NB4 (cell line): ENCODE data around the gene RDH8.

ENCODE experiments used
- DNase-seq: peaks from one replicate; pipeline ENCODE4 v3.0.0; 2010; ENCODE audit warnings: low read depth
- H3K4me3 ChIP-seq: one replicate; pipeline ENCODE4 v1.5.1; 2011; ENCODE audit warnings: mild to moderate bottlenecking, low read depth, low read length, moderate library complexity
- CTCF ChIP-seq: IDR thresholded peaks from one replicate; pipeline ENCODE4 v1.5.1; 2012; ENCODE audit warnings: low read depth, low read length
- MAX ChIP-seq: IDR thresholded peaks from 2 replicates; pipeline ENCODE4 v1.6.1; 2011; ENCODE audit warnings: low read depth, low read length
- MYC ChIP-seq: IDR thresholded peaks from 2 replicates; pipeline ENCODE4 v1.6.1; 2011; ENCODE audit warnings: low read depth, low read length
- POLR2A ChIP-seq: IDR thresholded peaks from 2 replicates; pipeline ENCODE4 v1.6.1; 2011; ENCODE audit warnings: mild to moderate bottlenecking; ENCODE audit not compliant: insufficient read length; ENCODE audit errors: extremely low read depth

RDH8 gene

GRCh38 chr19:10013316-10013715, at the start of gene RDH8:
Gene RDH8 (plus strand): TSS chr19:10013483. CDS start chr19:10013498, 15 bp downstream.
- TF ChIP-seq CTCF (no peak), MYC (no peak), POLR2A (no peak), MAX (no peak)
- DNase-seq: no peak
- H3K4me3 ChIP-seq: no peak within 1 kb of the TSS

DNA sequence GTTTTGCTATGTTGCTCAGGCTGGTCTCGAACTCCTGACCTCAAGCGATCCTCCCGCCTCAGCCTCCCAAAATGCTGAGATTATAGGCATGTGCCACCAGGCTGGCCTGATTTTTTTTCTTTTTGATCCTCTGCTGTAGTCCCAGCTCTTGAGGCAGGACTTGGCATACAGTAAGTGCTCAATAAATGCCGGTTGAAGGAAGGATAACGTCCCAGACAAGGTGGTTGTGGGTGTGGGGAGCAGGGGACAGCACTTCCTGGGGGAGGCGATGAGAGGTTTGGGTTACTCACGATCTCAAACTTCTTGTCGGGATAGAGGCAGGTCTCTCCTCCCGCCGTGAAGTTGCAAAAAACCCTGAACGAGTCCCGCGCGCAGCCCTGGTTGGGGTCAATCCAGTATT, 47.3 kb upstream of the RDH8 start:
- TF ChIP-seq MYC (no peak), CTCF (no peak), MAX (no peak), POLR2A (no peak)

GRCh38 chr19:9966448-9966847, 46.8 kb upstream of the RDH8 start:
- no peak overlapping the region for H3K4me3 ChIP-seq
- no peak for DNase-seq
- TF ChIP-seq MAX (no peak), CTCF (no peak), POLR2A (no peak), MYC (no peak)

More for the DNA sequence above, 47.3 kb upstream of the RDH8 start:
- no peak for DNase-seq
- no peak overlapping the region for H3K4me3 ChIP-seq

GRCh38 chr19:9967326-9967725, 46.0 kb upstream of the RDH8 start:
- no peak for DNase-seq
- TF ChIP-seq CTCF (no peak), MAX (no peak), POLR2A (no peak), MYC (no peak)
- no peak overlapping the region for H3K4me3 ChIP-seq

- no peak for TF ChIP-seq POLR2A
- TF ChIP-seq CTCF: no peak
Observed at GRCh38 chr19:9968820-9969687, 44.2 kb upstream of the RDH8 start.

More at GRCh38 chr19:9968820-9969687, 44.2 kb upstream of the RDH8 start:
- no peak overlapping the region for H3K4me3 ChIP-seq
- DNase-seq: no peak
